ENCODE measurements around the gene CDCA5. TPM values are rescaled to one million over a fixed set of nuclear protein-coding genes. Genes with fewer than 3 reads are reported as not detected.

CDCA5 gene
- total and polyA plus RNA-seq, 12 donors, result 0.35 to 10.0 (median 1.4) TPM

DNA sequence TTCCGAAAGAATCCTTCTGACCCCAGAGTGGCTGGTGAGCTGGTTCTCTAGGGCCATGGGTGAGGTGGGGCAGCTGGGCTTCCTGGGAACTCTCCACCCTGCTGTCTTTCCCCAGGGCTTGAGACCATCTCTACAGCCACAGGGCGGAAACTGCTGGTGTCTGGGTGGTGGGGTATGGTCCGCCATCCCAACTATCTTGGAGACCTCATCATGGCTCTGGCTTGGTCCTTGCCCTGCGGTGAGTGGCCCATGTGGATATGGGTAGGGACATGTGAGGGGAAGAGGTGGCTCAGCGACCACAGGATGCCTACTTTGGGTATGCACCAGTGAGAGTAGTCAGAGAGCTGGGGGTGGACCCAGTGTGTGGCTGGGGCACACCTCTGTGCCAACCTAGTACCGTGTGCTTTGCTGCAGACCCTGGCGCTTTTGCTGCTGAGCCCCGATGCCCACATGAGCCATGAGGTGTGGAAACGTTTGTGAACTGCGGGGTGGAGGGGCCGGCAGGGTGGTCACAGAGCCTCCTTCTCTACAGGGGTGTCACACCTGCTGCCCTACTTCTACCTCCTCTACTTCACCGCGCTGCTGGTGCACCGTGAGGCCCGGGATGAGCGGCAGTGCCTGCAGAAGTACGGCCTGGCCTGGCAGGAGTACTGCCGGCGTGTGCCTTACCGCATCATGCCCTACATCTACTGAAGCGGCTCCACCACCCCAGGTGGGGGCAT is 31.7 kb upstream of the CDCA5 start:
- Histone ChIP-seq H3K27ac (peak overlapping the region in 3 of 5 donors; percentile 89 to 95 (median 94)), H3K4me1 (replicated peaks in 1 of 2) (peaks cover 48 to 62% of the 10 kb centered on the region in 2 donors), H3K27me3 (no peaks in the 10 kb centered on the region), H3K9me3 (replicated peaks in 1 of 3) (no peaks in the 10 kb centered on the region), H3K36me3 (replicated peaks in 1 of 2) (peaks cover 0 to 34% of the 10 kb centered on the region in 2 donors), H3K4me3 (no peak overlapping the region)
- intact Hi-C loops (cut with DNase I), result no loop called here
- 83 to 92% (median 91%) methylated on average over 10 to 21 of the region's 21 CpGs for WGBS, 4 donors
- DNase-seq, result peak in 3 of 7 donors; percentile 12 to 45 (median 39)
- TF ChIP-seq POLR2A (IDR thresholded peaks at IDR 0.05), result no peak
- TF ChIP-seq, protein P1, sequence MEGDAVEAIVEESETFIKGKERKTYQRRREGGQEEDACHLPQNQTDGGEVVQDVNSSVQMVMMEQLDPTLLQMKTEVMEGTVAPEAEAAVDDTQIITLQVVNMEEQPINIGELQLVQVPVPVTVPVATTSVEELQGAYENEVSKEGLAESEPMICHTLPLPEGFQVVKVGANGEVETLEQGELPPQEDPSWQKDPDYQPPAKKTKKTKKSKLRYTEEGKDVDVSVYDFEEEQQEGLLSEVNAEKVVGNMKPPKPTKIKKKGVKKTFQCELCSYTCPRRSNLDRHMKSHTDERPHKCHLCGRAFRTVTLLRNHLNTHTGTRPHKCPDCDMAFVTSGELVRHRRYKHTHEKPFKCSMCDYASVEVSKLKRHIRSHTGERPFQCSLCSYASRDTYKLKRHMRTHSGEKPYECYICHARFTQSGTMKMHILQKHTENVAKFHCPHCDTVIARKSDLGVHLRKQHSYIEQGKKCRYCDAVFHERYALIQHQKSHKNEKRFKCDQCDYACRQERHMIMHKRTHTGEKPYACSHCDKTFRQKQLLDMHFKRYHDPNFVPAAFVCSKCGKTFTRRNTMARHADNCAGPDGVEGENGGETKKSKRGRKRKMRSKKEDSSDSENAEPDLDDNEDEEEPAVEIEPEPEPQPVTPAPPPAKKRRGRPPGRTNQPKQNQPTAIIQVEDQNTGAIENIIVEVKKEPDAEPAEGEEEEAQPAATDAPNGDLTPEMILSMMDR (IDR thresholded peaks at IDR 0.05), result no peak

DNA sequence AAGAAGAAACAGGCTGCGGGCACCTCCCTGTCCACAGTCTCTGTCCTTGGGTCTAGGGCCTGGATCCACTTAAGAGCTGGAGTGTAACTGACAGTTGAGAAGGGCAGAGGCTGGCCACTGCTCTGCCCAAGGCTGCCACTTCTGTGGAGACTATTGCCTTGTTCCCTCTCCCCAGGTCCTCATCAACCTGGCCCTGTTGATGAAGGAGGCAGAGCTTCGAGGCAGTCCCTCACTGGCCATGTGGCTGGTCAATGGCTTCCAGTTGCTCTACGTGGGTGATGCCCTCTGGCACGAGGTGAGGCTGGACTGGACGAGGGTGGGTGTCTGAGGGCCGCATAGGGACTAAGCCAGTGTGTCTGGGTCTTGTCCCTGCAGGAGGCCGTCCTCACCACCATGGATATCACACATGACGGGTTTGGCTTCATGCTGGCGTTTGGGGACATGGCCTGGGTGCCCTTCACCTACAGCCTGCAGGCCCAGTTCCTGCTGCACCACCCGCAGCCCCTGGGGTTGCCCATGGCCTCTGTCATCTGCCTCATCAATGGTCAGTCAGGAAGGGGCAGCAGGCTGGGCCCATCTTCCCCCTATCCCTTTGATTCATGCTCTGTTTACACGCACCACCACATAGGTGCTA is 30.8 kb upstream of the CDCA5 start:
- peak in 3 of 7 donors; percentile 23 to 46 (median 40) for DNase-seq
- Histone ChIP-seq H3K4me3 (no peak overlapping the region), H3K27ac (peak overlapping the region; percentile 52 to 95 (median 89)), H3K9me3 (replicated peaks in 1 of 3) (no peaks in the 10 kb centered on the region), H3K27me3 (no peaks in the 10 kb centered on the region), H3K4me1 (replicated peaks in 1 of 2) (peaks cover 49 to 64% of the 10 kb centered on the region in 2 donors), H3K36me3 (replicated peaks in 1 of 2) (peaks cover 0 to 29% of the 10 kb centered on the region in 2 donors)
- no peak for TF ChIP-seq POLR2A (IDR thresholded peaks at IDR 0.05)
- TF ChIP-seq, protein P1 (IDR thresholded peaks at IDR 0.05), result no peak
- intact Hi-C loops (cut with DNase I), result no loop called here
- WGBS, 4 donors, result 54 to 78% (median 72%) methylated on average over 3 to 11 of the region's 11 CpGs

DNA sequence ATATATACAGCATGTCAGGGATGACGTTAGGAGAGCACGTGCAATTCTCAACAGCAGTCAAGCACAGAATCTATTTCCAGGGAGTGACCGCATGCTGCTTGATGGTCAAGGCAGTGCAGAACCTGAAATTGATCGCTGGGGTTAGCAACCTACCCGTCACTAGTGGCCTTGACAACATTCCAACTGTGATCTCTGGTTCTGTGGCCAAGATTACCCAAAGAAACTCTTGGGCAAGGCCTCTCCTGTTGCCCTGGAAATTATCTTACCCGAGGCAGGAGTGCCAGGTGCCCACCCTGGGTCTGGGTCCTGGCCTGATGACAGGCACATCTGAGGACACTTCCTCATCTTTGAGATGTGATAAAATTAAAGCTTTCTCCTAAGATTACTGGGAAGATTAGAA is 30.0 kb upstream of the CDCA5 start:
- peaks cover 0 to 29% of the 10 kb centered on the region in 2 donors for H3K36me3 ChIP-seq (replicated peaks in 1 of 2)
- H3K4me1 ChIP-seq (replicated peaks in 1 of 2), result peaks cover 49 to 64% of the 10 kb centered on the region in 2 donors
- WGBS, 4 donors, result 25 to 47% (median 33%) methylated on average over 6 of the region's 6 CpGs
- TF ChIP-seq, protein P1 (IDR thresholded peaks at IDR 0.05), result no peak
- peak; percentile 13 to 36 for TF ChIP-seq POLR2A (IDR thresholded peaks at IDR 0.05)
- peak; percentile 82 to 94 (median 90) for DNase-seq
- H3K4me3 ChIP-seq, result peak overlapping the region in 1 of 4 donors; percentile 75
- no peaks in the 10 kb centered on the region for H3K9me3 ChIP-seq (replicated peaks in 1 of 3)
- intact Hi-C loops (cut with DNase I), result no loop called here
- H3K27me3 ChIP-seq, result no peaks in the 10 kb centered on the region
- H3K27ac ChIP-seq, result peak overlapping the region; percentile 52 to 95 (median 89)

DNA sequence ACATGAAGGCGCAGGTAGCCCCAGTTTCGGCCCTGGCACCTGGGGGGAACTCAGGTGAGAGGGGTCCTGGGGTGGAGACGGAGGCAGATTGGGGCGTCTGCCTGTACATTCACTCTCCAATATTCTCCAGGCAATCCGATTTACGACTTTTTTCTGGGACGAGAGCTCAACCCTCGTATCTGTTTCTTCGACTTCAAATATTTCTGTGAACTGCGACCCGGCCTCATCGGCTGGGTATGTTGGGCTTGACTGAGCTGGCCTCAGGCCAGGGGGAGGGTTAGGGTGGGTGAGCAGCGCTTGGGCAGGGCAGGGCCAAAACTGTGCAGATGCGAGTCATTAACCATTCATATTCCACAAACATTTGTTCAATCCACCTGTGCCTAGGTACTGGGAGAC is 29.5 kb upstream of the CDCA5 start:
- TF ChIP-seq, protein P1 (IDR thresholded peaks at IDR 0.05), result no peak
- TF ChIP-seq POLR2A (IDR thresholded peaks at IDR 0.05), result no peak
- Histone ChIP-seq H3K9me3 (replicated peaks in 1 of 3) (no peaks in the 10 kb centered on the region), H3K36me3 (replicated peaks in 1 of 2) (peaks cover 0 to 32% of the 10 kb centered on the region in 2 donors), H3K4me3 (peak overlapping the region in 2 of 4 donors; percentile 49 to 75), H3K4me1 (replicated peaks in 1 of 2) (peaks cover 49 to 64% of the 10 kb centered on the region in 2 donors), H3K27me3 (no peaks in the 10 kb centered on the region), H3K27ac (peak overlapping the region; percentile 40 to 95 (median 89))
- intact Hi-C loops (cut with DNase I), result no loop called here
- WGBS, 4 donors, result 11 to 19% (median 15%) methylated on average over 14 of the region's 14 CpGs
- peak; percentile 59 to 78 (median 63) for DNase-seq
